Measurements from ENCODE around the gene LNPEP. TPM values are rescaled to one million over a fixed set of nuclear protein-coding genes. Genes with fewer than 3 reads are reported as not detected.
A peak's percentile ranks its signal among the peaks of the same experiment; 100 is the strongest.

Gene LNPEP
- polyA plus RNA-seq, 4 donors = 1.1 to 22.2 (median 4.3) TPM

GRCh38 chr5:97070234-97070633 is 134.4 kb downstream of the LNPEP start:
- DNase-seq (no peak), FAIRE-seq (no peak)
- H3K27ac ChIP-seq (ENCODE audit: low read depth in 1 of 3, low read length in 2 of 3) = no peak overlapping the region
- no peaks in the 10 kb centered on the region for H3K36me3 ChIP-seq (ENCODE audit: control insufficient read depth in 3 of 3, insufficient read depth in 2 of 3, low read depth in 1 of 3, low read length in 3 of 3)
- no peaks in the 10 kb centered on the region for H3K9me3 ChIP-seq (ENCODE audit: control insufficient read depth in 2 of 2, insufficient read depth in 1 of 2, low read depth in 1 of 2, low read length in 1 of 2)
- no peak overlapping the region for H3K4me3 ChIP-seq (ENCODE audit: low read depth in 1 of 3, low read length in 3 of 3)
- no peaks in the 10 kb centered on the region for H3K27me3 ChIP-seq (ENCODE audit: control insufficient read depth in 3 of 3, insufficient read depth in 3 of 3, low read length in 3 of 3)
- no peaks in the 10 kb centered on the region for H3K4me1 ChIP-seq (ENCODE audit: control insufficient read depth in 3 of 3, insufficient read depth in 2 of 3, low read depth in 1 of 3, low read length in 2 of 3)

GRCh38 chr5:97071101-97071500 is 135.2 kb downstream of the LNPEP start:
- Histone ChIP-seq H3K36me3 (ENCODE audit: control insufficient read depth in 3 of 3, insufficient read depth in 2 of 3, low read depth in 1 of 3, low read length in 3 of 3) (no peaks in the 10 kb centered on the region), H3K9me3 (ENCODE audit: control insufficient read depth in 2 of 2, insufficient read depth in 1 of 2, low read depth in 1 of 2, low read length in 1 of 2) (no peaks in the 10 kb centered on the region), H3K27me3 (ENCODE audit: control insufficient read depth in 3 of 3, insufficient read depth in 3 of 3, low read length in 3 of 3) (no peaks in the 10 kb centered on the region), H3K4me1 (ENCODE audit: control insufficient read depth in 3 of 3, insufficient read depth in 2 of 3, low read depth in 1 of 3, low read length in 2 of 3) (no peaks in the 10 kb centered on the region), H3K27ac (ENCODE audit: low read depth in 1 of 3, low read length in 2 of 3) (no peak overlapping the region), H3K4me3 (ENCODE audit: low read depth in 1 of 3, low read length in 3 of 3) (no peak overlapping the region)
- WGBS, 3 donors = 65 to 86% (median 80%) methylated on average over 8 of the region's 8 CpGs
- no peak for DNase-seq
- no peak for FAIRE-seq

GRCh38 chr5:97071993-97072392 is 136.1 kb downstream of the LNPEP start:
- DNase-seq = no peak
- Histone ChIP-seq H3K27ac (ENCODE audit: low read depth in 1 of 3, low read length in 2 of 3) (no peak overlapping the region), H3K4me3 (ENCODE audit: low read depth in 1 of 3, low read length in 3 of 3) (no peak overlapping the region), H3K36me3 (ENCODE audit: control insufficient read depth in 3 of 3, insufficient read depth in 2 of 3, low read depth in 1 of 3, low read length in 3 of 3) (no peaks in the 10 kb centered on the region), H3K9me3 (ENCODE audit: control insufficient read depth in 2 of 2, insufficient read depth in 1 of 2, low read depth in 1 of 2, low read length in 1 of 2) (no peaks in the 10 kb centered on the region), H3K27me3 (ENCODE audit: control insufficient read depth in 3 of 3, insufficient read depth in 3 of 3, low read length in 3 of 3) (no peaks in the 10 kb centered on the region), H3K4me1 (ENCODE audit: control insufficient read depth in 3 of 3, insufficient read depth in 2 of 3, low read depth in 1 of 3, low read length in 2 of 3) (no peaks in the 10 kb centered on the region)
- FAIRE-seq = no peak
- WGBS, 3 donors = 77 to 95% (median 81%) methylated on average over 4 of the region's 4 CpGs

GRCh38 chr5:97072696-97073095 is 136.8 kb downstream of the LNPEP start:
- DNase-seq = no peak
- no peaks in the 10 kb centered on the region for H3K4me1 ChIP-seq (ENCODE audit: control insufficient read depth in 3 of 3, insufficient read depth in 2 of 3, low read depth in 1 of 3, low read length in 2 of 3)
- no peak overlapping the region for H3K27ac ChIP-seq (ENCODE audit: low read depth in 1 of 3, low read length in 2 of 3)
- H3K9me3 ChIP-seq (ENCODE audit: control insufficient read depth in 2 of 2, insufficient read depth in 1 of 2, low read depth in 1 of 2, low read length in 1 of 2) = no peaks in the 10 kb centered on the region
- H3K36me3 ChIP-seq (ENCODE audit: control insufficient read depth in 3 of 3, insufficient read depth in 2 of 3, low read depth in 1 of 3, low read length in 3 of 3) = no peaks in the 10 kb centered on the region
- H3K27me3 ChIP-seq (ENCODE audit: control insufficient read depth in 3 of 3, insufficient read depth in 3 of 3, low read length in 3 of 3) = no peaks in the 10 kb centered on the region
- no peak overlapping the region for H3K4me3 ChIP-seq (ENCODE audit: low read depth in 1 of 3, low read length in 3 of 3)
- 75 to 90% (median 87%) methylated on average over 2 of the region's 2 CpGs for WGBS, 3 donors
- FAIRE-seq = no peak

GRCh38 chr5:97073420-97073819 is 137.5 kb downstream of the LNPEP start:
- Histone ChIP-seq H3K27ac (ENCODE audit: low read depth in 1 of 3, low read length in 2 of 3) (no peak overlapping the region), H3K4me3 (ENCODE audit: low read depth in 1 of 3, low read length in 3 of 3) (no peak overlapping the region), H3K27me3 (ENCODE audit: control insufficient read depth in 3 of 3, insufficient read depth in 3 of 3, low read length in 3 of 3) (no peaks in the 10 kb centered on the region), H3K9me3 (ENCODE audit: control insufficient read depth in 2 of 2, insufficient read depth in 1 of 2, low read depth in 1 of 2, low read length in 1 of 2) (no peaks in the 10 kb centered on the region), H3K4me1 (ENCODE audit: control insufficient read depth in 3 of 3, insufficient read depth in 2 of 3, low read depth in 1 of 3, low read length in 2 of 3) (no peaks in the 10 kb centered on the region), H3K36me3 (ENCODE audit: control insufficient read depth in 3 of 3, insufficient read depth in 2 of 3, low read depth in 1 of 3, low read length in 3 of 3) (no peaks in the 10 kb centered on the region)
- no peak for FAIRE-seq
- 91 to 94% (median 93%) methylated on average over 3 of the region's 3 CpGs for WGBS, 3 donors
- no peak for DNase-seq

- H3K27me3 ChIP-seq (ENCODE audit: control insufficient read depth in 3 of 3, insufficient read depth in 3 of 3, low read length in 3 of 3) = no peaks in the 10 kb centered on the region
- H3K4me3 ChIP-seq (ENCODE audit: low read depth in 1 of 3, low read length in 3 of 3) = no peak overlapping the region
- WGBS, 3 donors = 28 to 51% (median 36%) methylated on average over 4 of the region's 4 CpGs
- H3K4me1 ChIP-seq (ENCODE audit: control insufficient read depth in 3 of 3, insufficient read depth in 2 of 3, low read depth in 1 of 3, low read length in 2 of 3) = no peaks in the 10 kb centered on the region
- no peak overlapping the region for H3K27ac ChIP-seq (ENCODE audit: low read depth in 1 of 3, low read length in 2 of 3)
- no peaks in the 10 kb centered on the region for H3K36me3 ChIP-seq (ENCODE audit: control insufficient read depth in 3 of 3, insufficient read depth in 2 of 3, low read depth in 1 of 3, low read length in 3 of 3)
- no peaks in the 10 kb centered on the region for H3K9me3 ChIP-seq (ENCODE audit: control insufficient read depth in 2 of 2, insufficient read depth in 1 of 2, low read depth in 1 of 2, low read length in 1 of 2)
- no peak for FAIRE-seq
- DNase-seq = peak in 1 of 2 donors; percentile 7
Observed at GRCh38 chr5:97074859-97075489, 139.1 kb downstream of the LNPEP start.

GRCh38 chr5:97075649-97076048 is 139.8 kb downstream of the LNPEP start:
- H3K27ac ChIP-seq (ENCODE audit: low read depth in 1 of 3, low read length in 2 of 3) = no peak overlapping the region
- no peaks in the 10 kb centered on the region for H3K36me3 ChIP-seq (ENCODE audit: control insufficient read depth in 3 of 3, insufficient read depth in 2 of 3, low read depth in 1 of 3, low read length in 3 of 3)
- no peak overlapping the region for H3K4me3 ChIP-seq (ENCODE audit: low read depth in 1 of 3, low read length in 3 of 3)
- no peaks in the 10 kb centered on the region for H3K9me3 ChIP-seq (ENCODE audit: control insufficient read depth in 2 of 2, insufficient read depth in 1 of 2, low read depth in 1 of 2, low read length in 1 of 2)
- DNase-seq (no peak), FAIRE-seq (no peak)
- no peaks in the 10 kb centered on the region for H3K27me3 ChIP-seq (ENCODE audit: control insufficient read depth in 3 of 3, insufficient read depth in 3 of 3, low read length in 3 of 3)
- H3K4me1 ChIP-seq (ENCODE audit: control insufficient read depth in 3 of 3, insufficient read depth in 2 of 3, low read depth in 1 of 3, low read length in 2 of 3) = no peaks in the 10 kb centered on the region
- 92 to 93% (median 93%) methylated on average over 5 of the region's 5 CpGs for WGBS, 3 donors

- no peak for FAIRE-seq
- H3K9me3 ChIP-seq (ENCODE audit: control insufficient read depth in 2 of 2, insufficient read depth in 1 of 2, low read depth in 1 of 2, low read length in 1 of 2) = no peaks in the 10 kb centered on the region
Observed at GRCh38 chr5:97076098-97076497, 140.2 kb downstream of the LNPEP start.

GRCh38 chr5:97077246-97077645 is 141.4 kb downstream of the LNPEP start:
- WGBS, 3 donors = 91 to 98% (median 91%) methylated on average over 4 of the region's 4 CpGs
- FAIRE-seq (no peak), DNase-seq (no peak)
- no peak overlapping the region for H3K4me3 ChIP-seq (ENCODE audit: low read depth in 1 of 3, low read length in 3 of 3)
- H3K27me3 ChIP-seq (ENCODE audit: control insufficient read depth in 3 of 3, insufficient read depth in 3 of 3, low read length in 3 of 3) = no peaks in the 10 kb centered on the region
- no peaks in the 10 kb centered on the region for H3K9me3 ChIP-seq (ENCODE audit: control insufficient read depth in 2 of 2, insufficient read depth in 1 of 2, low read depth in 1 of 2, low read length in 1 of 2)
- no peaks in the 10 kb centered on the region for H3K4me1 ChIP-seq (ENCODE audit: control insufficient read depth in 3 of 3, insufficient read depth in 2 of 3, low read depth in 1 of 3, low read length in 2 of 3)
- H3K36me3 ChIP-seq (ENCODE audit: control insufficient read depth in 3 of 3, insufficient read depth in 2 of 3, low read depth in 1 of 3, low read length in 3 of 3) = no peaks in the 10 kb centered on the region
- no peak overlapping the region for H3K27ac ChIP-seq (ENCODE audit: low read depth in 1 of 3, low read length in 2 of 3)

More at GRCh38 chr5:97076098-97076497, 140.2 kb downstream of the LNPEP start:
- Histone ChIP-seq H3K4me1 (ENCODE audit: control insufficient read depth in 3 of 3, insufficient read depth in 2 of 3, low read depth in 1 of 3, low read length in 2 of 3) (no peaks in the 10 kb centered on the region), H3K36me3 (ENCODE audit: control insufficient read depth in 3 of 3, insufficient read depth in 2 of 3, low read depth in 1 of 3, low read length in 3 of 3) (no peaks in the 10 kb centered on the region), H3K27ac (ENCODE audit: low read depth in 1 of 3, low read length in 2 of 3) (no peak overlapping the region), H3K27me3 (ENCODE audit: control insufficient read depth in 3 of 3, insufficient read depth in 3 of 3, low read length in 3 of 3) (no peaks in the 10 kb centered on the region), H3K4me3 (ENCODE audit: low read depth in 1 of 3, low read length in 3 of 3) (no peak overlapping the region)
- DNase-seq = no peak

All from small intestine (tissue), 7 donors.